HG03064 (cell line): ENCODE results near the gene PABPN1.

Source experiments
- ATAC-seq: cut with Tn5 transposase; IDR thresholded peaks from one replicate; pipeline ENCODE4 v1.9.1; 2021; ENCODE audit warnings: low read depth; ENCODE audit not compliant: unreplicated experiment

PABPN1 gene

DNA sequence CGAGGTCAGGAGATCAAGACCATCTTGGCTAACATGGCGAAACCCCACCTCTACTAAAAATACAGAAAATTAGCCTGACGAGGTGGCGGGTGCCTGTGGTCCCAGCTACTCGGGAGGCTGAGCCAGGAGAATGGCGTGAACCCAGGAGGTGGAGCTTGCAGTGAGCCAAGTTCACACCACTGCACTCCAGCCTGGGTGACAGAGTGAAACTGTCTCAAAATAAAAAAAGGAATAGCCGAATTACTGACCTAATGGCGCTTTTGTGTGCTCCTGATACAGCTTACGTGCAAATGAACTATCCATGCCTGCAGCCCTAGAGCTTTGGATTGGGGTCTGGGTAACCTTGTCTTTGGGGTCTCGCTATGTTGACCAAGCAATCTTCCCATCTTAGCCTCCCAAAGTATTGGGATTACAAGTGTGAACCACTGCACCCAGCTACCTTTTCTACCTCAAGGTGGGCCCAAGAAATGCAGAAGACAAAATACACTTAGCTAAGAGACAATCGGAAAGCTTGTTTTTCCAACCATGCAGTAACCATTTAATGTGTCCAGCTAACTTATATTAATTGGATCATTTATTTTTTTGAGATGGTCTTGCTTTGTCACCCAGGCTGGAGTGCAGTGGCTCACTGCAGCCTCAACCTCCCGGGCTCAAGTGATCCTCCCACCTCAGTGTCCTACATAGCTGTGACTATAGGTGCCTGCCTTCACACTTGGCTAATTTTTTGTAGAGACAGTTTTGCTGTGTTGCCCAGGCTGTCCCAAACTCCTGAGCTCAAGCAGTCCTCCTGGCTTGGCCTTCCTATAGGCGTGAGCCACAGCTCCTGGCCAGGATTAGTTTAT is 5.5 kb downstream of the PABPN1 start:
- no peak for ATAC-seq

- ATAC-seq, result no peak
These were observed 6.9 kb downstream of the PABPN1 start for GRCh38 chr14:23327947-23328744.

GRCh38 chr14:23335623-23336022 is 14.4 kb downstream of the PABPN1 start:
- ATAC-seq, result no peak

GRCh38 chr14:23339506-23340268 is 18.4 kb downstream of the PABPN1 start:
- no peak for ATAC-seq

DNA sequence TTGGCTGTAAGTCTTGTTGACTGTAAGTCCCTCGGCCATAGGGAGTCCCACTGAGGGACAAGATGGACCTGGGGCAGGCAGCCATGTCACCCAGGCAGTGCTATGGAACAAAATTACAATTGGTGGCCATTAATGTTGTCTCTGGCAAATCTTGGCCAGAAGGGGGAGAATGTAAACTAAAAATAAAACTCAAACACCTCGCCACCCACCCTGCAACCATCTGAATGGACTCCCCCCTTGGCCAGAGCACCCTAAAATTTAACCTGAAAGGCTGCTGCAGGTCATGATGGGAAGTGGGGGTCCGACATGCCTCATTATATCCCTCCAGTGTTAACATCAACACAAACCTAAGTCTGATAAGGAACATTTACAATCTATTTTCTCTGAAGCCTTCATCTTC is 23.2 kb downstream of the PABPN1 start:
- ATAC-seq, result no peak

DNA sequence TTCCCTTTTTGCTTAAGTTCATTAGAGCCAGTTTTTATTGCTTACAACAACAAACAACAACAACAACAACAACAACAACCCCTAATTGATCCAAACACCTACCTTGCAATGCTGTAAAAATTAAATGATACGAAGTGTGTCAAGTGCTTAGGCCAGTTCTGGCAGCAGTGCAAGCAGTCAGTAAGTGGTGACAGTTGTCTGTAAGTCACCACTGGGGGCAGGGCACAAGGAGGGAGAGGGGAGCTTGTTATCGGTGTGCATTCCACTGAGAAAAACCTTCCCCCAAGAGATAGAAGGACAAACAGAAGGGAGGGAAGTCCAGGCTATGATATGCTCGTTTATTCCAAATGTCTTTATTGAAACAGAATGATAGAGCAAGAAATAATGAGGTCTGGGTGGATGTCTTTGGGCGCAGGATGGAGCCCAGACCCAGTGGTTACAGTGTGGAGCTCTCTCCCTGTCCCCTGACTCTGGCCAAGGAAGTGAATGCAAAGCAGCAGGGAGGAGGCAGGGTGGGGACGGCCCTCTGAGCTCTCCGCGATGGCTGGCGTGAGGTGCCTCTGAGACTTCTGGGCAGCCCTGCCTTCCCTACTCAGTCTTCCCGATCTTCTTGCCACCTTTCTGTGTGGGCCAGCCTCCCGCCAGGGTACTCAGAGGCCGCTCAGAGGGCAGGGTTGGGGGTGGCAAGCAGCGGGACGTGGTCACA is 24.9 kb downstream of the PABPN1 start:
- no peak for ATAC-seq

DNA sequence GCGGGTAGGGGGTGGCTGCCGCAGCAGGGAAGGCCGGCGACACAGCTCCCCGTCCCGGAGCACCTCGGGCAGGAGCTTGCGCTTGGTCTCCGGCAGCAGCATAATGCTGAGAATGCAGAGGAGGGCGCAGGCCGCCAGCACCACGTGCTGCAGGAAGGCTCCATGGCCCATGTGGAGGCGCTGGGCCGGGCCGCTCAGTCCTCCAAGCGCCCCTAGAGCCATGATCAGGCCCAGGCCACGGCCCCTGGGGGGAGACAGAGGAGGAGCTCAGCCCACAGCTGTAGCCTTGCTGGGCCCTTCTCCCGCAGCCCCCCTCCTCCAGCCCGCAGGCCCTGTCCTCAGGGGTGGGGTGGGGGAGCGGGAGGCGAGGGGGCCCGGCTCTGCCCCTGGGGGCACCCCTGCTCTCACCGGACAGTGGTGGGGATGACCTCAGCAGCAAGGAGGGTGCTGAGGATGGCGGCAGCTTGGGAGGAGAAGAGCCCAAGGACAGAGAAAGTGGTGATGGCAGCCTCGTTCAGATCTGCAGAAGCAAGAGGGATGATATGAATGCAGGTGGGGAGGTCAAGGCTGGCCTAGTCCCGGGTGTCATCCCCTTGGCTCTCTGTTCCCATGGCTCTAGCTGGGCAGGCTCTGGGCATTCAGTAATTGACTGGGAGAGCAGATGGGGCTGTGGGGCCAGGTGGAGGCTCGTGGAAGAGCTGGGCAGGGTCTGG is 25.6 kb downstream of the PABPN1 start:
- ATAC-seq, result no peak

GRCh38 chr14:23347406-23348296 is 26.4 kb downstream of the PABPN1 start:
- no peak for ATAC-seq

GRCh38 chr14:23348297-23348655 is 27.0 kb downstream of the PABPN1 start:
- no peak for ATAC-seq

DNA sequence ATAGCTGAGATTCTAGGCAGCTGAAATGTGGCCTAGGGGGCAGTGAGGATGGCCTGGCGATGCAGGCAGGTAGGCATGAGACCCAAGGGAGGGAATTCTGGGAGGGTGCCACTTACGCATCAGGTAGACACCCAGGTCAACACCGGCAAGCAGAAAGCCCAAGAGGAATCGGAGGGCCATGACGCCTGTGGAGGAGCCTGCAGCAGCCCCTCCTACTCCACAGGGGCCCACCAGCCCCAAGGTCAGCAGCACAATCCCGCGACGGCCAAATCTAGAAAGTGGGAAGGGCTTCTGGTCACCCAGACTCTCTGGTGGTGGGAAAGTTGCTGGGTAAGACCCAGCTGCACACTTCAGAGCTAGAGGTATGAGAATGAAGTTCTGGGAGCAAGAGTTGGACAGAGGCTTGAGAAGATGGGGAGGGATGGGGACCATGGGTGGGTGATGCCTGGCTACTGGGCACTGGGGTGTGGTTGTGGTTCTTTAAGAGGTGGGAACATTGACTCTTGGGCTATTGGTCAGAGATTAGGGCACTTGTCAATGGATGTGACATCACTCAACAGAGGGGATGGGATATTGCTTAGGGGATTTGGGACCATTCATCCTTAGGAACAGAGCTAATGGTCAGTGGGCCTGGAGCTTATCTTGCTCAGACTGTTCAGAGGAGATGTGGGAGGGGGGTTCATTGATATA is 28.0 kb downstream of the PABPN1 start:
- ATAC-seq, result no peak

DNA sequence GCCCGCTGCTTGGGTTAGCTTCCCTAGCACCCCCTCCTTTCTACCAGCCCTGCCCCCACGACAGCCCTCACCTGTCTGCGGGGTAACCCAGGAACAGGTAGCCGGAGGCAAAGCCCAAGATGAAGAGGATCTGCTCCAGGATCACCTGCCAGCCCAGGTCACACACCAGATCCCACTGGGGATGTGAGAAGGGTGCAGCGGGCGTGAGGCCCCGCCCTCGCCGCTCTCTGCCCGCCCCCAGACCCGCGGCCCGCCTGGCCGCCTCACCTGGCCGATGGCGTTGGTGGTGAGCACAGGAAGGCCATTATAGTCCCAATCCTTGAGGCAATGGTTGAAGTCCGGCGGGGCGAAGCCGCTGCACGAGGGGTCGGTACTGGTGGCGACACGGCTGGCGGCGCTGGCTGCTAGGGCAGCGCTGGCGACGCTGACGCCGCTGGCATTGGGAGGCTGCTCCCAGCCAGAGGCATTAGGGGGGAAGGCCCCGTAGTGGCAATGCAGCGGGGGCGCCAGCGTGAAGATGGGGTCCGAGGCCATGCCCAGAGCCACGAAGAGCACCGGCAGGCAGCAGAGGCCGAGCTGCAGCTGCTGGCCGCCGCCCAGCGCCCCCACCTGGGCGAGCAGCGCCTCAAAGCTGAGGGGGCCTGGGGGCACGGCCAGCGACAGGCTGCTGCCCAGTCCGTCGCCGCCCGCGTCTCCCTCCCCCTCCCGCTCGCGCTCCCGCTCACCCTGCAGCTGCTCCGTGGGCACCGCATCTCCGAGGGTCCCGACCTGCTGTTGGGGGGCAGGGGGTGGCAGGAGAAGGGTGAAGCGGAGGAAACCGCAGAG is 30.6 kb downstream of the PABPN1 start:
- no peak for ATAC-seq

- no peak for ATAC-seq
These were observed 31.5 kb downstream of the PABPN1 start, which contains the start of gene SLC22A17 for GRCh38 chr14:23352506-23353432. SLC22A17 (minus strand) TSS chr14:23352887.

- ATAC-seq, result no peak
These were observed 32.1 kb downstream of the PABPN1 start for GRCh38 chr14:23353433-23353780.

GRCh38 chr14:23354990-23355389 is 33.7 kb downstream of the PABPN1 start:
- ATAC-seq, result no peak

GRCh38 chr14:23355871-23356435 is 34.7 kb downstream of the PABPN1 start:
- ATAC-seq, result no peak

GRCh38 chr14:23356662-23357061 is 35.4 kb downstream of the PABPN1 start:
- ATAC-seq, result no peak
